Sigmoid colon (tissue), 7 donors: Measurements from ENCODE around the gene MRPL58. TPM values are rescaled to one million over a fixed set of nuclear protein-coding genes. Genes with fewer than 3 reads are reported as not detected.

Experiments
- DNase-seq: peaks from one replicate; pipeline ENCODE4 v3.0.0-alpha.2; 2019
- H3K27ac ChIP-seq, 4 donors: fragments of 200-600 bp; sonication (generic); one replicate each; pipeline ENCODE4 v1.5.1; 2016 to 2019; ENCODE audit warnings: mild to moderate bottlenecking in 1 of 4
- H3K27me3 ChIP-seq, 3 donors: fragments of 200-600 bp; sonication (generic); one replicate each; pipeline ENCODE4 v1.5.1; 2019; ENCODE audit warnings: mild to moderate bottlenecking in 1 of 3
- H3K36me3 ChIP-seq, 4 donors: fragments of 200-600 bp; sonication (generic); one replicate each; pipeline ENCODE4 v1.5.1; 2016 to 2019
- H3K4me1 ChIP-seq, 4 donors: fragments of 200-600 bp; sonication (generic); one replicate each; pipeline ENCODE4 v1.5.1; 2017 to 2019
- H3K4me3 ChIP-seq, 4 donors: fragments of 200-600 bp; sonication (generic); one replicate each; pipeline ENCODE4 v1.5.1; 2017 to 2019; ENCODE audit warnings: mild to moderate bottlenecking in 2 of 4, moderate library complexity in 1 of 4
- H3K9me3 ChIP-seq, 4 donors: fragments of 200-600 bp in 3 of 4; sonication (generic) in 3 of 4; one replicate each; pipeline versions ENCODE4 v1.5.1 to v1.6.1; 2013 to 2019
- EP300 ChIP-seq, 4 donors: sonication (generic); formaldehyde crosslinking; IDR thresholded peaks; one replicate each; pipeline ENCODE4 v1.6.1; 2017; ENCODE audit warnings: antibody characterized with exemption in 4 of 4
- POLR2A ChIP-seq, 2 donors: fragments of 450-650 bp; IDR thresholded peaks; one replicate each; pipeline ENCODE4 v1.6.1; 2016; ENCODE audit warnings: antibody characterized with exemption in 2 of 2, mild to moderate bottlenecking in 2 of 2, moderate library complexity in 2 of 2
- POLR2AphosphoS5 ChIP-seq, 4 donors: sonication (generic); formaldehyde crosslinking; IDR thresholded peaks; one replicate each; pipeline ENCODE4 v1.6.1; 2017; ENCODE audit warnings: antibody characterized with exemption in 4 of 4
- WGBS, 2 donors: extraction: QIAGEN DNeasy Blood & Tissue Kit; methylation state at CpG; one replicate each; pipeline ENCODE4 v1.1.7; 2013; 5-methylcytosine and 5-hydroxymethylcytosine counted together
- intact Hi-C: fragments of 100-400 bp; cut with DNase I; formaldehyde crosslinking; loops from one replicate; pipeline ENCODE4 v1.15.1; 2023
- polyA plus RNA-seq, 3 donors: library from polyadenylated mRNA; stranded (reverse); fragments of 200-250 nt; gene quantifications; one replicate each; pipeline ENCODE4 v1.2.3, GENCODE V29; 2013
- total RNA-seq, 4 donors: library from RNA; depleted of rRNA; stranded (reverse); fragments of >200 nt; gene quantifications; one replicate each; pipeline ENCODE4 v1.1.0, GENCODE V29; 2016
- TF ChIP-seq, protein P1 (sequence below), 4 experiments: fragments of 450-650 bp in 3 of 4; fragments of 200-600 bp in 1 of 4; IDR thresholded peaks; one replicate each; pipeline ENCODE4 v1.5.1; 2016 to 2019; ENCODE audit warnings: antibody characterized with exemption in 4 of 4, mild to moderate bottlenecking in 3 of 4, moderate library complexity in 2 of 4
- donor health status: healthy with polysubstance abuse.
- donor health status: Bipolar disorder and iron deficiency.
- donor health status: healthy.

The MRPL58 gene
- total and polyA plus RNA-seq, 7 donors: 36.6 to 104 (median 56.9) TPM

DNA sequence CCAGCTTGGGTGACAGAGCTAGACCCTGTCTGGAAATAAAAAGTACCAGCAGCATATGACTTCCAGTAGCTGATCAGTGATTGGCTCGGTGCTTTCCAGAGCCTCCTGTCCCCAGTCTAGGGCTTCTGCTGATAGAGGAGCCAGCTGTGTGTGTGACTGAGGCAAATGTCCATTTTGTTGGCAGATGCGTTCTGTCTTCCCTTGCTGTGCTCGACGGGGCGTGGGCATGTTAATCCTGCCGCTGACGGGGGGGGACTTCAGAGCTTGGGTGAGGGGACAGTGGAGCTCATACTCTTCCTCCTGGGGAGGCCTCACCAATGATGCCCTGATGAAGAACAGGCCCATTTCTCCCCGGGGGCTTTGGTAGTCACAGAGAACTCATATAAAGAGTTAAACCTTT, 49.1 kb downstream of the MRPL58 start:
- intact Hi-C loops: loop anchor here (5.0 kb wide), 2 partner anchors 51 to 141 kb away; no protein-coding TSS in a partner anchor
- TF ChIP-seq POLR2AphosphoS5 (IDR thresholded peaks at IDR 0.05) (no peak), POLR2A (IDR thresholded peaks at IDR 0.05) (no peak), EP300 (IDR thresholded peaks at IDR 0.05) (no peak)
- TF ChIP-seq, protein P1, sequence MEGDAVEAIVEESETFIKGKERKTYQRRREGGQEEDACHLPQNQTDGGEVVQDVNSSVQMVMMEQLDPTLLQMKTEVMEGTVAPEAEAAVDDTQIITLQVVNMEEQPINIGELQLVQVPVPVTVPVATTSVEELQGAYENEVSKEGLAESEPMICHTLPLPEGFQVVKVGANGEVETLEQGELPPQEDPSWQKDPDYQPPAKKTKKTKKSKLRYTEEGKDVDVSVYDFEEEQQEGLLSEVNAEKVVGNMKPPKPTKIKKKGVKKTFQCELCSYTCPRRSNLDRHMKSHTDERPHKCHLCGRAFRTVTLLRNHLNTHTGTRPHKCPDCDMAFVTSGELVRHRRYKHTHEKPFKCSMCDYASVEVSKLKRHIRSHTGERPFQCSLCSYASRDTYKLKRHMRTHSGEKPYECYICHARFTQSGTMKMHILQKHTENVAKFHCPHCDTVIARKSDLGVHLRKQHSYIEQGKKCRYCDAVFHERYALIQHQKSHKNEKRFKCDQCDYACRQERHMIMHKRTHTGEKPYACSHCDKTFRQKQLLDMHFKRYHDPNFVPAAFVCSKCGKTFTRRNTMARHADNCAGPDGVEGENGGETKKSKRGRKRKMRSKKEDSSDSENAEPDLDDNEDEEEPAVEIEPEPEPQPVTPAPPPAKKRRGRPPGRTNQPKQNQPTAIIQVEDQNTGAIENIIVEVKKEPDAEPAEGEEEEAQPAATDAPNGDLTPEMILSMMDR (IDR thresholded peaks at IDR 0.05): no peak
- peaks cover 0 to 18% (median 13%) of the 10 kb centered on the region in 4 donors for H3K4me1 ChIP-seq
- H3K9me3 ChIP-seq: no peaks in the 10 kb centered on the region
- H3K27me3 ChIP-seq: no peaks in the 10 kb centered on the region
- no peak for DNase-seq
- H3K36me3 ChIP-seq: peaks cover 20 to 53% (median 33%) of the 10 kb centered on the region in 4 donors
- H3K27ac ChIP-seq: peak overlapping the region in 1 of 4 donors; percentile 76
- 90 to 94% methylated on average over 8 of the region's 8 CpGs for WGBS, 2 donors
- H3K4me3 ChIP-seq: no peak overlapping the region

DNA sequence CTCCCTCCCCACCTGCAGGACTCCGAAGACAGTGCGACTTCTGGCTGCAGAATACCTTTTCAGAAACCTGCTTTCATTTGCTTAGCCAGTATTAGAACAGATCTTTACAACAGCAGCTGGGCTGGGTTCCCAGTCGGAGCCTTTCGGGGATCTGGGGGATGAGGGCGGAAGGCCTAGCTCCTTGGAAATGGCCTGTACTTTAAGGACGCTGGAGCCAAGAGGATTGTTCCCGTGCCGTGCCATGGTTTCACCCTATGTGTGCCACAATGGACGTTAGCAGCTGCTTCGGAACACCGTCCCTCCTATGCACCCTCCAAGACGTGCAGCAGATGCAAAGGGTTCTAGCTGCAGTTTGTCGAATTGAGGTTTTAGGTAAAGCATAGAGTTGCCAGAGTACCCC, 50.7 kb downstream of the MRPL58 start:
- H3K4me1 ChIP-seq: peaks cover 0 to 18% (median 13%) of the 10 kb centered on the region in 4 donors
- H3K27me3 ChIP-seq: no peaks in the 10 kb centered on the region
- H3K36me3 ChIP-seq: peaks cover 20 to 53% (median 33%) of the 10 kb centered on the region in 4 donors
- 92 to 93% methylated on average over 13 of the region's 13 CpGs for WGBS, 2 donors
- H3K27ac ChIP-seq: no peak overlapping the region
- H3K4me3 ChIP-seq: no peak overlapping the region
- no peaks in the 10 kb centered on the region for H3K9me3 ChIP-seq
- DNase-seq: no peak
- intact Hi-C loops: loop anchor here (5.0 kb wide), 2 partner anchors 49 to 139 kb away; no protein-coding TSS in a partner anchor
- TF ChIP-seq POLR2A (IDR thresholded peaks at IDR 0.05): no peak
- TF ChIP-seq, protein P1 (IDR thresholded peaks at IDR 0.05): no peak
- no peak for TF ChIP-seq EP300 (IDR thresholded peaks at IDR 0.05)
- TF ChIP-seq POLR2AphosphoS5 (IDR thresholded peaks at IDR 0.05): no peak

- intact Hi-C loops: loop anchor here (5.0 kb wide), 2 partner anchors 49 to 139 kb away; no protein-coding TSS in a partner anchor
- H3K27ac ChIP-seq: no peak overlapping the region
Measured at GRCh38 chr17:75063626-75064025, 51.2 kb downstream of the MRPL58 start.

DNA sequence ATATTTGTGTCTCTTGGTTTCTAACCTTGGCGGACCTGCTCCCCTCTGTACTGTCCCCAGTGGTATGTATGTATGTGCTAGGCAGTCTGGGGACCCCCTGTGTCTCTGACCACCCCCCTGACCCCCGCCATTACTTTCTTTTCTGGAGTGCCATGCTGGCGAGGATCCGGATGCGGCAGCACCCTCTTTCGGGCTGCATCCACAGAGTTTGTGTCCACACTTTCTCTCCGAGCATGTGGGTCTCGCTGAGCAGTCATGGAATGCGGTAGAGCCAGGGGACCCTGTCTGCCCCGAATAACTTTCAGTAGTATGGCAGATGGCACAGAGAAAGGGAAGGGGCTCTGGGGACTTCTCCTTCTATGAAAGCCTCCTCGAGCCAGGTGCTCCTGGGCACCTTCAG, 51.6 kb downstream of the MRPL58 start:
- Histone ChIP-seq H3K27ac (no peak overlapping the region), H3K4me3 (no peak overlapping the region), H3K36me3 (peaks cover 20 to 53% (median 33%) of the 10 kb centered on the region in 4 donors), H3K4me1 (peaks cover 0 to 17% (median 13%) of the 10 kb centered on the region in 4 donors), H3K9me3 (no peaks in the 10 kb centered on the region), H3K27me3 (no peaks in the 10 kb centered on the region)
- intact Hi-C loops: loop anchor here (5.0 kb wide), 2 partner anchors 48 to 138 kb away; no protein-coding TSS in a partner anchor
- WGBS, 2 donors: 94 to 96% methylated on average over 11 of the region's 11 CpGs
- no peak for DNase-seq
- no peak for TF ChIP-seq POLR2AphosphoS5 (IDR thresholded peaks at IDR 0.05)
- TF ChIP-seq POLR2A (IDR thresholded peaks at IDR 0.05): no peak
- no peak for TF ChIP-seq EP300 (IDR thresholded peaks at IDR 0.05)
- TF ChIP-seq, protein P1 (IDR thresholded peaks at IDR 0.05): no peak

More at GRCh38 chr17:75063626-75064025, 51.2 kb downstream of the MRPL58 start:
- WGBS, 2 donors: 81 to 95% methylated on average over 3 of the region's 3 CpGs
- no peaks in the 10 kb centered on the region for H3K9me3 ChIP-seq
- TF ChIP-seq EP300 (IDR thresholded peaks at IDR 0.05): no peak
- no peak for DNase-seq
- H3K27me3 ChIP-seq: no peaks in the 10 kb centered on the region
- no peak overlapping the region for H3K4me3 ChIP-seq
- H3K36me3 ChIP-seq: peaks cover 20 to 53% (median 33%) of the 10 kb centered on the region in 4 donors
- H3K4me1 ChIP-seq: peaks cover 0 to 18% (median 13%) of the 10 kb centered on the region in 4 donors

GRCh38 chr17:75064460-75064859, 52.0 kb downstream of the MRPL58 start:
- Histone ChIP-seq H3K27me3 (no peaks in the 10 kb centered on the region), H3K27ac (no peak overlapping the region), H3K4me3 (no peak overlapping the region), H3K36me3 (peaks cover 20 to 53% (median 33%) of the 10 kb centered on the region in 4 donors), H3K4me1 (peaks cover 0 to 13% (median 11%) of the 10 kb centered on the region in 4 donors), H3K9me3 (no peaks in the 10 kb centered on the region)
- WGBS, 2 donors: 92 to 93% methylated on average over 8 of the region's 8 CpGs
- TF ChIP-seq, protein P1 (IDR thresholded peaks at IDR 0.05): no peak
- no peak for TF ChIP-seq POLR2A (IDR thresholded peaks at IDR 0.05)
- no peak for TF ChIP-seq POLR2AphosphoS5 (IDR thresholded peaks at IDR 0.05)
- TF ChIP-seq EP300 (IDR thresholded peaks at IDR 0.05): no peak
- intact Hi-C loops: loop anchor here (5.0 kb wide), 2 partner anchors 48 to 138 kb away; no protein-coding TSS in a partner anchor
- DNase-seq: no peak
